ENCODE measurements around the gene RHBDL3. TPM values are rescaled to one million over a fixed set of nuclear protein-coding genes. Genes with fewer than 3 reads are reported as not detected.

Gene RHBDL3
- total and polyA plus RNA-seq, 10 of the 15 experiments (the other 5 are each of a cell fraction or from before 2014, with no cell fraction given), result 0.04 to 0.24 (median 0.04) TPM; not detected in 5

DNA sequence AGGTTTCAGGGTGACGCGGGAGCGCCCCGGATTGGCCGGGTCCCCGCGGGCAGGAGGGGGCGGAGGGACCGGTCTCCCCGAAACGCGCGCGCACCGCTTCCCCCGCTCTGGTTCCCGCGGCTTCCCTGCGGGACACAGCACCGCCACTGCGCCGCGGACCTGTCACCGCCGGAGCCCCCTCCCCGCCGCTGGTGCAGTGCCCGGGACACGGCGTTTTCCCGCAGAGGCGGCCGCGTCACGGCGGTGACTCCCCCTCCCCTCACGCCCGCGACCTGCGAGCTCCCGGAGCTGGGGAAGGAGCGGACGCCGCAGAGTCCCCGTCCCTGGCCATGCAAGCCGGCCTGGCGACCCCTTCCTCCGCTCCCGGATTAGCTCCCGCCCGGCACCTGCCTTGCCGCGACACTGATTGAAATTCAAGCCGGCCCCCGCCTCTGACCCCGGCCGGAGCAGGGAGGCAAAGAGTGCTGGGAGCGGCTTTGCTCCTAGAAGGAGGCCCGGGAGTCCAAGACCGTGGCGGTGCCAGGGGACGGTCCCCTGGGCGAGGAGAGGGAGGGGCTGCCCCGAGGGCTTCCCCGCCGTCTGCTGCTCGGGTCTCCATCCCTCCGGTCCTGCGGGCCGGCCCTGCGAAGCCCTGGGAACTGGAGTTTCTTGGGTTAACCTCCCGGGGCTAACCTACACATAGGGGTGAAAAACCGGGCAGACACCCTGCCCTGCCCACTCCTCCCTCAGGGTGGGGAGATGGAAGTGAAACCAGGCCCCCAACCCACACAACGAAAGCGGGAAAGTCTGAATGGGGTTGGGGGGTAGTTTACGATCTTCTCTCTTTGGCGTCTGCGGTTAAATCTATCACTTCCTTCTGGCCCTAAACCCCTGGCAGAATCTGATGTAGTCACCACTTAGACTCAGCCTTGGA is 1.0 kb downstream of the RHBDL3 start:
- ATAC-seq (peak; percentile 55), DNase-seq (ENCODE audit: low read depth, low spot score) (no peak), FAIRE-seq (no peak)
- intact Hi-C loops (cut with micrococcal nuclease; ENCODE audit: unreplicated experiment), result no loop called here
- Histone ChIP-seq H3K27ac (ENCODE audit: control insufficient read depth, insufficient read depth) (no peak overlapping the region), H4K20me1 (ENCODE audit: control insufficient read depth, insufficient read depth) (no peaks in the 10 kb centered on the region), H3K4me3 (peak overlapping the region; percentile 46; the same call in 1 of the 2 replicates), H3K4me1 (ENCODE audit: control insufficient read depth, insufficient read depth, low read length) (peaks cover 4% of the 10 kb centered on the region; the same call in 1 of the 2 replicates), H2AFZ (ENCODE audit: control insufficient read depth, low read depth, low read length) (no peak overlapping the region), H3K79me2 (ENCODE audit: control insufficient read depth, insufficient read depth, low read length) (no peaks in the 10 kb centered on the region), H3K4me2 (ENCODE audit: control insufficient read depth, insufficient read depth) (peak overlapping the region; percentile 83), H3K9me3 (replicated peaks; ENCODE audit: control insufficient read depth, insufficient read depth, low read length) (no peaks in the 10 kb centered on the region), H3K9ac (ENCODE audit: control insufficient read depth, insufficient read depth, low read length) (0 out of 2 replicates have a peak overlapping the region, but pooled peaks have one; percentile 25), H3K27me3 (replicated peaks in 1 of 2; ENCODE audit: control insufficient read depth in 2 of 2, insufficient read depth in 2 of 2, low read length in 1 of 2) (peaks cover 13 to 25% of the 10 kb centered on the region in 2 experiments), H3K36me3 (ENCODE audit: control insufficient read depth in 2 of 2, insufficient read depth in 2 of 2, low read length in 1 of 2) (no peaks in the 10 kb centered on the region)
- SMC1A ChIA-PET (ENCODE audit: uncharacterized antibody, unreplicated experiment), result interaction anchor here (0.9 to 1.1 kb wide), 2 partner anchors 9 to 52 kb away, joined by 4 read pairs; no protein-coding TSS in a partner anchor
- WGBS (ENCODE audit: insufficient coverage, insufficient replicate concordance, low lambda C conversion rate, missing lambda C conversion rate), result 3% methylated on average over 56 of the region's 78 CpGs
- POLR2A ChIA-PET, result no interaction called here
- no TSS peak for BruUV-seq (replicated peaks)
- in situ Hi-C loops (cut with MboI), result no loop called here
- CTCF ChIA-PET, result interaction anchor here (0.6 kb wide), 1 partner anchor 399 kb away, joined by 3 read pairs; no protein-coding TSS in a partner anchor
- RAD21 ChIA-PET (ENCODE audit: unreplicated experiment), result no interaction called here
- TF ChIP-seq, protein P1, sequence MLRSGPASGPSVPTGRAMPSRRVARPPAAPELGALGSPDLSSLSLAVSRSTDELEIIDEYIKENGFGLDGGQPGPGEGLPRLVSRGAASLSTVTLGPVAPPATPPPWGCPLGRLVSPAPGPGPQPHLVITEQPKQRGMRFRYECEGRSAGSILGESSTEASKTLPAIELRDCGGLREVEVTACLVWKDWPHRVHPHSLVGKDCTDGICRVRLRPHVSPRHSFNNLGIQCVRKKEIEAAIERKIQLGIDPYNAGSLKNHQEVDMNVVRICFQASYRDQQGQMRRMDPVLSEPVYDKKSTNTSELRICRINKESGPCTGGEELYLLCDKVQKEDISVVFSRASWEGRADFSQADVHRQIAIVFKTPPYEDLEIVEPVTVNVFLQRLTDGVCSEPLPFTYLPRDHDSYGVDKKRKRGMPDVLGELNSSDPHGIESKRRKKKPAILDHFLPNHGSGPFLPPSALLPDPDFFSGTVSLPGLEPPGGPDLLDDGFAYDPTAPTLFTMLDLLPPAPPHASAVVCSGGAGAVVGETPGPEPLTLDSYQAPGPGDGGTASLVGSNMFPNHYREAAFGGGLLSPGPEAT (IDR thresholded peaks at IDR 0.05; ENCODE audit: low read depth), result 0 out of 2 replicates have a peak, but pooled peaks have one; percentile 17
- peak; percentile 59; the same call in 1 of the 2 replicates for TF ChIP-seq SPI1 (IDR thresholded peaks at IDR 0.05; ENCODE audit: borderline replicate concordance, insufficient read depth, low read depth, low read length)
- TF ChIP-seq EZH2 (IDR thresholded peaks at IDR 0.05; ENCODE audit: borderline replicate concordance, control insufficient read depth, low read depth, low read length), result peak; percentile 75
- TF ChIP-seq DPF2 (IDR thresholded peaks at IDR 0.05), result 0 out of 2 replicates have a peak, but pooled peaks have one; percentile 9
- TF ChIP-seq NBN (IDR thresholded peaks at IDR 0.05), result 0 out of 2 replicates have a peak, but pooled peaks have one; percentile 16
- TF ChIP-seq EGR1 (IDR thresholded peaks at IDR 0.05; ENCODE audit: borderline replicate concordance in 1 of 2, low read depth in 2 of 2, low read length in 2 of 2), result peak in 1 of 2 experiments; percentile 41; a peak in 1 of 3 replicates
- 0 out of 2 replicates have a peak, but pooled peaks have one; percentile 24 for TF ChIP-seq NFIC (IDR thresholded peaks at IDR 0.05; ENCODE audit: low read depth, low read length)
- TF ChIP-seq RUNX3 (IDR thresholded peaks at IDR 0.05; ENCODE audit: low read length), result peak; percentile 87
- TF ChIP-seq, protein P2, sequence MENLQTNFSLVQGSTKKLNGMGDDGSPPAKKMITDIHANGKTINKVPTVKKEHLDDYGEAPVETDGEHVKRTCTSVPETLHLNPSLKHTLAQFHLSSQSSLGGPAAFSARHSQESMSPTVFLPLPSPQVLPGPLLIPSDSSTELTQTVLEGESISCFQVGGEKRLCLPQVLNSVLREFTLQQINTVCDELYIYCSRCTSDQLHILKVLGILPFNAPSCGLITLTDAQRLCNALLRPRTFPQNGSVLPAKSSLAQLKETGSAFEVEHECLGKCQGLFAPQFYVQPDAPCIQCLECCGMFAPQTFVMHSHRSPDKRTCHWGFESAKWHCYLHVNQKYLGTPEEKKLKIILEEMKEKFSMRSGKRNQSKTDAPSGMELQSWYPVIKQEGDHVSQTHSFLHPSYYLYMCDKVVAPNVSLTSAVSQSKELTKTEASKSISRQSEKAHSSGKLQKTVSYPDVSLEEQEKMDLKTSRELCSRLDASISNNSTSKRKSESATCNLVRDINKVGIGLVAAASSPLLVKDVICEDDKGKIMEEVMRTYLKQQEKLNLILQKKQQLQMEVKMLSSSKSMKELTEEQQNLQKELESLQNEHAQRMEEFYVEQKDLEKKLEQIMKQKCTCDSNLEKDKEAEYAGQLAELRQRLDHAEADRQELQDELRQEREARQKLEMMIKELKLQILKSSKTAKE (IDR thresholded peaks at IDR 0.05; ENCODE audit: low read depth, poor library complexity, severe bottlenecking), result peak; percentile 49
- TF ChIP-seq HDAC6 (IDR thresholded peaks at IDR 0.05; ENCODE audit: unreplicated experiment), result no peak
- no peak for TF ChIP-seq NFYA (IDR thresholded peaks at IDR 0.05; ENCODE audit: borderline replicate concordance, low read depth, low read length)
- TF ChIP-seq NR2F1 (conservative IDR thresholded peaks at IDR 0.05), result 0 out of 2 replicates have a peak, but pooled peaks have one; percentile 14
- TF ChIP-seq FOXM1 (IDR thresholded peaks at IDR 0.05; ENCODE audit: low read depth, low read length), result no peak
- TF ChIP-seq RAD21 (IDR thresholded peaks at IDR 0.05; ENCODE audit: insufficient read depth, low read depth, low read length), result no peak
- TF ChIP-seq TBL1XR1 (IDR thresholded peaks at IDR 0.05; ENCODE audit: low read depth, low read length), result 0 out of 2 replicates have a peak, but pooled peaks have one; percentile 21
- TF ChIP-seq, protein P3, sequence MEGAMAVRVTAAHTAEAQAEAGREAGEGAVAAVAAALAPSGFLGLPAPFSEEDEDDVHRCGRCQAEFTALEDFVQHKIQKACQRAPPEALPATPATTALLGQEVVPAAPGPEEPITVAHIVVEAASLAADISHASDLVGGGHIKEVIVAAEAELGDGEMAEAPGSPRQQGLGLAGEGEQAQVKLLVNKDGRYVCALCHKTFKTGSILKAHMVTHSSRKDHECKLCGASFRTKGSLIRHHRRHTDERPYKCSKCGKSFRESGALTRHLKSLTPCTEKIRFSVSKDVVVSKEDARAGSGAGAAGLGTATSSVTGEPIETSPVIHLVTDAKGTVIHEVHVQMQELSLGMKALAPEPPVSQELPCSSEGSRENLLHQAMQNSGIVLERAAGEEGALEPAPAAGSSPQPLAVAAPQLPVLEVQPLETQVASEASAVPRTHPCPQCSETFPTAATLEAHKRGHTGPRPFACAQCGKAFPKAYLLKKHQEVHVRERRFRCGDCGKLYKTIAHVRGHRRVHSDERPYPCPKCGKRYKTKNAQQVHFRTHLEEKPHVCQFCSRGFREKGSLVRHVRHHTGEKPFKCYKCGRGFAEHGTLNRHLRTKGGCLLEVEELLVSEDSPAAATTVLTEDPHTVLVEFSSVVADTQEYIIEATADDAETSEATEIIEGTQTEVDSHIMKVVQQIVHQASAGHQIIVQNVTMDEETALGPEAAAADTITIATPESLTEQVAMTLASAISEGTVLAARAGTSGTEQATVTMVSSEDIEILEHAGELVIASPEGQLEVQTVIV (IDR thresholded peaks at IDR 0.05; ENCODE audit: borderline replicate concordance, partially characterized antibody), result no peak
